Astrocyte (in vitro differentiated cells and primary cell): ENCODE measurements around the gene RAB11FIP4. TPM values are rescaled to one million over a fixed set of nuclear protein-coding genes. Genes with fewer than 3 reads are reported as not detected.

ENCODE experiments used
- DNase-seq: peaks from one replicate; pipeline ENCODE4 v3.0.0-alpha.2; 2010; ENCODE audit warnings: low read depth
- FAIRE-seq: peaks from 2 replicates; lab custom pipeline; 2011; peaks lifted over from hg19 to GRCh38; lab: Jason Lieb, UNC
- H2AFZ ChIP-seq: 2 replicates; pipeline ENCODE4 v1.6.0; 2012; ENCODE audit warnings: low read depth, low read length, inconsistent platforms
- H3K27ac ChIP-seq: 2 replicates; pipeline ENCODE4 v1.5.1; 2011; ENCODE audit warnings: low read depth, low read length, inconsistent platforms
- H3K27me3 ChIP-seq: 2 replicates; pipeline ENCODE4 v1.6.0; 2011; ENCODE audit warnings: low read length, inconsistent platforms; ENCODE audit not compliant: insufficient read depth
- H3K36me3 ChIP-seq: 2 replicates; pipeline ENCODE4 v1.5.1; 2011; ENCODE audit warnings: low read length, inconsistent platforms; ENCODE audit not compliant: insufficient read depth
- H3K4me1 ChIP-seq: 2 replicates; pipeline ENCODE4 v1.5.1; 2011; ENCODE audit warnings: low read length, inconsistent platforms; ENCODE audit not compliant: insufficient read depth
- H3K4me2 ChIP-seq: 2 replicates; pipeline ENCODE4 v1.6.0; 2012; ENCODE audit warnings: low read length, inconsistent platforms
- H3K4me3 ChIP-seq: 2 replicates; pipeline ENCODE4 v1.5.1; 2011; ENCODE audit warnings: low read depth, mild to moderate bottlenecking, low read length, inconsistent platforms; ENCODE audit not compliant: insufficient read depth
- H3K79me2 ChIP-seq: 2 replicates; pipeline ENCODE4 v1.6.0; 2012; ENCODE audit warnings: mild to moderate bottlenecking, low read length, inconsistent platforms; ENCODE audit not compliant: insufficient read depth
- H3K9ac ChIP-seq: 2 replicates; pipeline ENCODE4 v1.6.0; 2012; ENCODE audit warnings: mild to moderate bottlenecking, low read length, inconsistent platforms
- H3K9me3 ChIP-seq: 2 replicates; pipeline ENCODE4 v1.5.1; 2012; ENCODE audit warnings: low read depth, mild to moderate bottlenecking, low read length, inconsistent platforms; ENCODE audit not compliant: insufficient read depth
- H4K20me1 ChIP-seq: 2 replicates; pipeline ENCODE4 v1.6.0; 2012; ENCODE audit warnings: low read length, inconsistent platforms; ENCODE audit not compliant: insufficient read depth
- H3K27ac Mint-ChIP-seq: one replicate; pipeline ENCODE4 v1.8.0; 2021; ENCODE audit warnings: mild to moderate bottlenecking, mixed read lengths; ENCODE audit not compliant: unreplicated experiment
- H3K27me3 Mint-ChIP-seq: one replicate; pipeline ENCODE4 v1.8.0; 2021; ENCODE audit warnings: low read depth, mixed read lengths; ENCODE audit not compliant: unreplicated experiment
- H3K36me3 Mint-ChIP-seq: one replicate; pipeline ENCODE4 v1.8.0; 2021; ENCODE audit warnings: low read depth, mixed read lengths; ENCODE audit not compliant: unreplicated experiment
- H3K4me1 Mint-ChIP-seq: one replicate; pipeline ENCODE4 v1.8.0; 2021; ENCODE audit warnings: low read depth, mixed read lengths; ENCODE audit not compliant: unreplicated experiment
- H3K4me3 Mint-ChIP-seq: one replicate; pipeline ENCODE4 v1.8.0; 2021; ENCODE audit warnings: mild to moderate bottlenecking, moderate library complexity, mixed read lengths; ENCODE audit not compliant: unreplicated experiment
- H3K9me3 Mint-ChIP-seq: one replicate; pipeline ENCODE4 v1.8.0; 2021; ENCODE audit warnings: mild to moderate bottlenecking, mixed read lengths; ENCODE audit not compliant: unreplicated experiment
- CTCF ChIP-seq: IDR thresholded peaks from 2 replicates; pipeline ENCODE4 v1.5.1; 2011; ENCODE audit warnings: low read depth, mild to moderate bottlenecking, inconsistent platforms, low read length, moderate library complexity; ENCODE audit not compliant: insufficient read depth
- EZH2 ChIP-seq: IDR thresholded peaks from 2 replicates; pipeline ENCODE4 v1.6.1; 2012; ENCODE audit warnings: mild to moderate bottlenecking, low read length, inconsistent platforms; ENCODE audit not compliant: insufficient read depth
- total RNA-seq: library from RNA; stranded (reverse); gene quantifications from 2 replicates; pipeline ENCODE4 v1.2.1, GENCODE V29; 2021

The RAB11FIP4 gene
- total RNA-seq, 1 donor from 2014 or later, result 4.4 TPM

GRCh38 chr17:31584438-31585279, 193.2 kb downstream of the RAB11FIP4 start:
- H3K9me3 ChIP-seq, result no peaks in the 10 kb centered on the region
- H3K9ac ChIP-seq, result no peak overlapping the region
- Mint-ChIP-seq H3K36me3 (peaks cover 20% of the 10 kb centered on the region), H3K4me1 (peaks cover 11% of the 10 kb centered on the region), H3K27me3 (no peaks in the 10 kb centered on the region), H3K27ac (no peak overlapping the region), H3K9me3 (no peaks in the 10 kb centered on the region), H3K4me3 (no peak overlapping the region)
- H3K27me3 ChIP-seq, result no peaks in the 10 kb centered on the region
- no peak overlapping the region for H3K4me3 ChIP-seq
- H4K20me1 ChIP-seq, result peaks cover 45% of the 10 kb centered on the region
- TF ChIP-seq EZH2 (no peak), CTCF (no peak)
- FAIRE-seq, result no peak
- H3K4me1 ChIP-seq, result peaks cover 25% of the 10 kb centered on the region
- peaks cover 35% of the 10 kb centered on the region for H3K79me2 ChIP-seq
- no peak overlapping the region for H3K4me2 ChIP-seq
- no peak for DNase-seq
- no peak overlapping the region for H3K27ac ChIP-seq
- no peak overlapping the region for H2AFZ ChIP-seq
- peaks cover 12% of the 10 kb centered on the region for H3K36me3 ChIP-seq

GRCh38 chr17:31585280-31585630, 193.8 kb downstream of the RAB11FIP4 start:
- Histone ChIP-seq H3K4me2 (no peak overlapping the region), H3K36me3 (peaks cover 12% of the 10 kb centered on the region), H3K4me3 (no peak overlapping the region), H3K27ac (no peak overlapping the region), H3K4me1 (peaks cover 20% of the 10 kb centered on the region), H3K9me3 (no peaks in the 10 kb centered on the region), H3K79me2 (peaks cover 35% of the 10 kb centered on the region), H3K27me3 (no peaks in the 10 kb centered on the region), H3K9ac (no peak overlapping the region), H2AFZ (no peak overlapping the region), H4K20me1 (peaks cover 41% of the 10 kb centered on the region)
- Mint-ChIP-seq H3K27me3 (no peaks in the 10 kb centered on the region), H3K9me3 (no peaks in the 10 kb centered on the region), H3K36me3 (peaks cover 20% of the 10 kb centered on the region), H3K4me1 (peaks cover 11% of the 10 kb centered on the region), H3K4me3 (no peak overlapping the region), H3K27ac (no peak overlapping the region)
- no peak for FAIRE-seq
- TF ChIP-seq CTCF (no peak), EZH2 (no peak)
- no peak for DNase-seq

GRCh38 chr17:31586946-31587345, 195.5 kb downstream of the RAB11FIP4 start:
- no peak overlapping the region for H3K4me2 ChIP-seq

More at GRCh38 chr17:31586946-31587345, 195.5 kb downstream of the RAB11FIP4 start:
- Mint-ChIP-seq H3K4me1 (peaks cover 2% of the 10 kb centered on the region), H3K9me3 (no peaks in the 10 kb centered on the region), H3K36me3 (peaks cover 16% of the 10 kb centered on the region), H3K27ac (no peak overlapping the region), H3K27me3 (no peaks in the 10 kb centered on the region), H3K4me3 (no peak overlapping the region)
- H3K9me3 ChIP-seq, result no peaks in the 10 kb centered on the region
- H3K36me3 ChIP-seq, result peaks cover 20% of the 10 kb centered on the region
- H4K20me1 ChIP-seq, result peaks cover 24% of the 10 kb centered on the region
- FAIRE-seq (no peak), DNase-seq (peak; percentile 22)
- H2AFZ ChIP-seq, result no peak overlapping the region
- H3K27ac ChIP-seq, result no peak overlapping the region
- H3K4me3 ChIP-seq, result no peak overlapping the region
- no peaks in the 10 kb centered on the region for H3K27me3 ChIP-seq
- H3K9ac ChIP-seq, result no peak overlapping the region
- H3K4me1 ChIP-seq, result peaks cover 3% of the 10 kb centered on the region
- H3K79me2 ChIP-seq, result peaks cover 26% of the 10 kb centered on the region
- no peak for TF ChIP-seq EZH2
- no peak for TF ChIP-seq CTCF
